HG03520 (cell line): ENCODE measurements around the gene FAM3D.

Experiments
- ATAC-seq: cut with Tn5 transposase; IDR thresholded peaks from one replicate; pipeline ENCODE4 v1.9.1; 2021; ENCODE audit warnings: mild to moderate bottlenecking, moderate library complexity; ENCODE audit not compliant: unreplicated experiment

FAM3D gene

DNA sequence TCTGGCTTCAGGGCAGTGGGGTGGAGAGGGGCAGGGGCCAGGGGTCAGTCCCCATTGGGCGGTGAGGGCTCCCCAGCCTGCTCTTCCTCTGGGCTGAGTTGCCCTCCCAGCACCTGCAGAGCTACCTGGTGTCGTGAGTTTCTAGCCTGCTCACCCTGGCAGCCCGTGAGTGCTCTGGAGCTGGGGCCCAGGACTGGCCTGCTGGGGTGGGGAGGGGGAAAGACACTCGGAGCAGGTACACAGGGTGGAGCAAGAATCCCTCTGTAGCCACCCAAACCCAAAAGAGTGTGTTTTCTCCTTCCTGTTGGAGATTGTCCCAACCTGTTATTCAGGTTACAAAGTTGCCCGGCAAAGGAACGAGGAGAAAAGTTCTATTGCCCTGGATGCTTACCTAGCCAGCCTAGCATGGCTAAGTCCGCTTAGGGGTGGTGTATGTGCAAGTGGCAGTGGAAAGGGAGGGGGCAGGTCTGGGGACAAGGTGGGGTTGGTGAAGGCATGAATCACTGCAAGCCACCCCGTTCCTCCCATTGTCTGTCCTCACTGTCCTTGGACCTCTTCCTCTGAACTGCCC is 8.9 kb downstream of the FAM3D start:
- ATAC-seq, result no peak

DNA sequence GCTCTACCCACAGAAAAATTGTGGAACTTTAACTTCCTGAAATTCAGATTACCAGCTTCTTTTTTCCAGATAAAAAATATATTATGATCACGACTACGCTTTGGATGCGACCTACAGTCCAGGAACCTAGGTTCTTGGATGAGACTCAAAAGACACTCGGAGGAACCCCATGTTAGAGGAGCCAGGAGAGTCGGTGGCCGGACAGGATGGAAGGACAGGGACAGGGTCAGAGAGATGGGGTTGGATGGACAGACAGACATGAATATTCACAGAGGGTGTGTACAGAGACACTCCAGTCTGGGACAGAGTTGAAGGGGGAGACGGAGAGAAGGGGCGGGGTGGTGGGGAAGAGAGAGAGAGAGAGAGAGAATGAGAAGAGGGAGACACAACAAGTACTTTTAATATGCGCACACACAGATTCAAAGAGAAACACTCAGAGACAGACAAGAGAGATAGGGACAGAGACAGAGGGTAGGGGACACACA is 9.5 kb downstream of the FAM3D start:
- no peak for ATAC-seq

DNA sequence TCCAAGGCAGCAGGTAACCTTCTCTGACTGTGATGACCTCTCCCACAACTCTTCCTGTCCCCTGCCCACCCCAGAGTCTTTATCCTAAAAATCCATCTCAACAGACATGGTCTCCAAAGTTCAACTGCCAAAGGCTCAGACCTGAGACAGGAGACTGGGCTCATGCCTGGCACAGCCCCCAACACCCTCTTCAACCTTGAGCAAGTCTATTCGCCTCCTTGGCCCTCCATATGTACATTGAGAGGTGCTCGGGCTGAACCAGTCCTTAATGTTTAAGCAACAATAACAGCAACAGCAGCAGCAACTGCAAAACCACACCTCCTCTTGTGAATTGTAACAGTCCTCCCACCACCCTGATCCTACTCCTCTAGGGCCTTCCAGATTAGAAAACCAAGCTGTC is 9.9 kb downstream of the FAM3D start:
- no peak for ATAC-seq

DNA sequence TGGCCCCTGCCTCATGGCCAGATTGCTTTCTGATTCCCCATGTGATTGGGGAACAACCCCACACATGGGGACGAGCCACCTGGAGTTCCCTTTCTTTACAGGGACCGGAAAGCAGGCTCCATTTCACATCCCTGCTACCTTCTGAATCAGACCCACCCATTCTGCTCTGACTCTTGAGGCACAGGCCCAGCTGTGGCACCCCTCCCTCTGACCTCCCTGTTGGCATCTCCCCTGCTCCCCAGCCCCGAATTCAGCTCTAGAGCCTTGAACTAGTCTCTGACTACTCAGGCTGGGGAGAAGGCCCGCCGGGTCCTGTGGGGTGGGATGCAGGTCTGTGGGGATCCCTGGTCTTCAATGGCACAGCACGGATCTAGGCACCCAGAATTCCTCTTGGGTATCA is 12.1 kb downstream of the FAM3D start:
- ATAC-seq, result no peak

DNA sequence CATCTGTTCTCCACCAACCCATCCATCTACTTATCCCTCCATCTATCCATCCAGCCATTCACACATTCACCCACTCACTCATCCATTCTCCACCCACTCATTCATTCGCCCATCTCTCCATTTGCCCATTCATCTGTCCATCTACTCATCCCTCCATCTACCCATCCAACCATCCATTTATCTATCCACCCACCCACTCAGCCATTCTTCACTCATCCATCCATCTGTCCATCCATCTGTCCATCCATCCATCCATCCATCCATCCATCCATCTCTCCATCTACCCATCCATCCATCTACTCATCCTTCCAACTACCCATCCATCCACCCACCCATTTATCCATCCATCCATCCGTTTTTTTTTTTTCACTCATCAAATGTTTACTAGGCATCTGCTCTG is 13.9 kb downstream of the FAM3D start:
- no peak for ATAC-seq

DNA sequence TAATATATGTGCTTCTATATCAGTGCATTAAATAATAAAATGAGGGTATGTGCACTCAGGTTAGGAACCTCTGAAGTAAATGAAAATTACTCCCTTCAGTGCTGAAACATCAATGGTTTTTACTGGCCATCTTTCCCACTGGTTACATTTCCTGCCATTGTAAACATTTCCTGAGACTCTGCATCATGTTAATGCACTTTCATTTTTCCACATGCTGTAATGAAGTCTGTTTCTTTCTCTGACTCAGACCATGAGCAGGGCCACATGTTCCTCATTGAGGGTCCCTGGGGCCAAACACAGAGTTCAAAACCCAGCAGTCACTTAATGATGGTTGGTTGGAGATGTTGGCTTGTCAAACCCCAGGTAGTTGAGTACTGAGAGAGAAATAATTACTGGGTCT is 15.3 kb downstream of the FAM3D start:
- ATAC-seq, result no peak

DNA sequence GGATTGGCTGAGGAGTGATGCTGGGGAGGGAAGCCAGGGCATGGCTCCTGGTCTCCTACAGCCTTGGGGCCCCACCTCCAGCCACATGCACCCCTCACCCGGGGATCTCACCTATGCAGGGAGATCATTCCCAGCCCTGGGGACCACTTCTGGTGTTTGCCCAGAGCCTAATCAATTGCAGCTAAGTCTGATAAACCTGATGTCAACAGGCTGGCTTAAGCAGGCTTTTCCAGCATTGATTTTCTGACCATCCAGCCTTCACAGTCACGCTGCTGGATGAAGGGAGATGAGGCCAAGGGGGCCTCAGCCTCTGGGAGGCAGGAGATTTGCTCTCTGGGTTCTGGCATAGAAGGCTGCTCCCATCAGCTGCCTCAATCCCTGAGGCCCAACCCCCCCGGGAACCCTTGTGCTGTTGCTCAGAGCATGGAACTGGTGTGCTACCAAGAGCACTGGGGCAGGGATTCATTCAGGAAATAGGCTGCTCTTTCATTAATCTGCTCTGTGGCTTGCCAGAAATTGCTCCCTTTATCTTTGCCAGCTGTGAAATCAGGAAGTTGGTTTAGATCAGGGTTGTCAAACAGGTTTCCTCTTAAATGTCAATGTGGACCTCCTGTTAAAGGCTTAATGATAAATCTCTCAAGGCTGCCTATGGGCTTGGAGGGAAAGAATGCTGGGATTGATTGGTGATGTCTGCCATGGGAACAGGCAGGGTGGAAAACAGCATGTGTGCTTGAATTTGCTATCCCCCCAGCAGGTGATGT is 19.0 kb downstream of the FAM3D start:
- no peak for ATAC-seq

DNA sequence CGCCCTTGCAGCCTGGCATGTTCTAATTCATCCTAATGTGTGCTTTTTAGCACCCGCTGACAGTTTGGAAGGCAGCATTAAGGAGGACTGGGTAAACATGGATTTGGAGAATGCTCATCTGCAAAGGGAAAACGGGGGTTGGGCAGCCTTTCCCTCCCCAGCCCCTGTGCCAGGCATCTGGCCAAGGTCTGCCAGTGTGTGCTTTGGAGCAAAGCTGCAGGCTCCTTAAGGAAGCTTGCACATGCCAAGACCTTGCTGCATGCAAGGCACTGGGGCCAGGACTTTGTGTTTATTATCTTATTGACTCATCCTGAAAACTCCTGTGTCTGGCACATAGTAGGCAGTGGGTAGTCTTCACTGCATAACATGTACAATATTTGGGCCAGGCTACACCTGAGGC is 20.1 kb downstream of the FAM3D start:
- no peak for ATAC-seq

DNA sequence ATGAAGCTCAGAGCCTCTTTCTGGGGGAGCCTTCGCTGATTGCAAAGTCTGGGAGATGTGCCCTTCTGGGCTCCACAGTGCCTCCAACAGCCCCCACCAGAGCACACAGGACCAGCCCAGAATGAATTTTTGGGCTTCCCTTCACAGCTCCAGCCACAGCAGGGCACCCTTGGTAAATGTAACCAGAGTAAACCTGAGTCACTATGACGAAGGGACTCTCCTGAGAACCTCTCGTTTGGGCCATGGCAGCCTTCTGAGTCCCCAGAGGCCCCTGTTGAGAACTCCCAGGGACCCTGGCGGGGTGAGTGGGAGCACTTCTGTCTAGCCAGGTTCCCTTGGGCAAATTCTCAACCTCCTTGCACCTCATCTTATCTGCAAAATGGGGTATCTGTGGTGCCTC is 20.8 kb downstream of the FAM3D start:
- no peak for ATAC-seq

DNA sequence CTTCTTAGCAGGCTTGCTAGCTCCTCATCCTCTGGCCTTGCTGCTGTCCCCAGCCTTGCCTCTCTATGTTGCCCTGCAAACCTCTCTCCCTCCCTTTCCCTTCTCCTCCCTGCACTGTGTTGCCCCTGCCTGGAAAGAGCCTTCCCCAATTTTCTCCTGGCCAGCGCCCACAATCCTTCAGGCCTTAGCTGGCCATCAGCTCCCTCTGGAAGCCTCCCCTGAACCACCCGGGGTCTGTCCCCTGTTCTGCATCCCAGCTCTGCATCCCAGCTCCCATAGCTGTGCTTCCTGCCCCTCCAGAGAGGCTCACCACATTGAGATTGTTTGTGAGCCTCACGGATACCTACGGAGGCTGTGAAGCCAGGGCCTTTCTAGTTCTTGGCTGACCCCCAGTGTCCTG is 23.7 kb downstream of the FAM3D start:
- ATAC-seq, result no peak

DNA sequence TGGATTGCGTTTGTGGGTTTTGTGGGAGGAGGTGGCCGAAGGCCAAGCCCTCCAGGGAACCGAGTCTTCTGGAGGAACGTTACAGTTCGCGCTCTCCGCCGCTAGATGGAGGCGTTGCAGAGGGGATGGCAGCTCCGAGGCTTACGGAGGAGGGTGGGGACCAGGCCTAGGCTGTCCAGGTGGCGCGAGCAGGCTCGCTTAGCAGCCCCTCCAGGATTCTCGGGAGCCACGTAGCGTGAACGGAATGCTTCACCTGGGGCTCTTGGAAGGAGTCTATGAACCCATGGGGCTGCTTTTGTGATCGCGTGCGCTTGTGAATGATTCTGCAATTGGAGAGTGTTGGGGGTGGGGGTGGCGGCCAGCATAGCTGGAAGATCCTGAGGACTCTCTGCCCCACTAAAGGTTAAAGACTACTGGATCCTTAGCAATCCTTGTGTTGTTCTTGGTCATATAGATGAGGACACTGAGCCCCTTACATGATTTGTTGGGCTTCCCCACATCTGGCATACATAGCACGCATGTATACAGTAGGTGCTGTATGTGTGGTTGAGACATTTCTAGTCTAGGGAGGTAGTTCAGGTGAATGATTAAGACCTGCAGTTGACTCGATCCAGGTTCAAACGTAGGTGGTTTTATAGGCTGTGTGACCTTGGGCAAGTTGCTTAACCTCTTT is 25.7 kb downstream of the FAM3D start:
- peak; percentile 82 for ATAC-seq

DNA sequence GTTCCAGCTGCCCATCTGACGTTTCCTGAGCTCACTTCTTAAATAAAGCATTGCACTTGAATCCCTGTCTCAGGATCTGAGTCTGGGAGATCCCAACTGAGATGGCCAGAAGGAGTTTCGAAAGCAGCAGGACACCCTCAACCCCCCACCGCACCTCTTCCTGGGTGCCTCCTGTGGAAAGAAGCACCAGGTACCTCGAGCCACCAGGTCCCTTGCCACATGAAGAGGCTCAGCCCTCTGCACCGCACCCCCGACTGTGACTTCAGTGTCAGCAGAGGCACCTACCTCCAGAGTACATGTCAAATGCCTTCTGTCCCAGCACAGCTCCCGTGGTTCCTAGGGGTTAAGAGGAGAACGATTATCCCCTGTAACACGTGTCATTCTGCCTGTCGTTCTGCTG is 26.7 kb downstream of the FAM3D start:
- no peak for ATAC-seq

DNA sequence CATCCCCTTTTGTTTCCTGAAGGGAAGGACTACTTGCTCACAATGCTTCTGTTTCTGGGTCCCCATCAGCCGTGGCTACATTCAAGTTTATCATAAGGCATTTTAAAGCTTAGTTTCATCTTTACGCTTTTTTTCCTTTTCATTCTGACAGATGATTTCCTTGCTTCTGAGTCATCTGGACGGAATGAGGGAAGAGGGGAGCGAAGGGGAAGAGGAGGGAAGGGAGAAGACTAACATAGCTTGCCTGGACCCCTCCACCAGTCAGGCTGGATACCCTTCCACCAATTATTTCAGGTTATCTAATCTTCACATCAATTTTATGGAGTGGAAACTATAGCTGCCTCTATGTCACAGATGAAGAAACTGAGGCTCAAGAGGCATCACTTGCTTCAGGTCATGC is 27.6 kb downstream of the FAM3D start:
- no peak for ATAC-seq

DNA sequence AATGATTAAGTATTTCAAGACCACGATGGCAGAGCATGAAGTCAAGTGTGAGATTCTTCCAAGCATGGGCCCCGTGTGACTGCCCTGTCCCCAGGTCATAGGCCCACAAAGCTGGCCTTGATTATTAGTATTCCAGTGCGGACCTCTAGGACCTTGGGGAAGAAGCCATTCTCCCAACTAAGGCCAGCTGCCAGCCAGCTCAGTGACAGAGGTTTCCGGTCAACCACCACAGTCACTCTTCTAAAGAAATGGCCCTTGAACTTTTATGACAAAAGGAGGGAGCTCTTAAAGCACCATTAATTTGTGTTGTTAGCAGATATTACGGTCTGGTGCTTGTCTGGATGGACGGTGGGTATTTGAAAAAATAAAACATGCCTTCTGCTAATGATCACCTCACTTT is 28.0 kb downstream of the FAM3D start:
- no peak for ATAC-seq

DNA sequence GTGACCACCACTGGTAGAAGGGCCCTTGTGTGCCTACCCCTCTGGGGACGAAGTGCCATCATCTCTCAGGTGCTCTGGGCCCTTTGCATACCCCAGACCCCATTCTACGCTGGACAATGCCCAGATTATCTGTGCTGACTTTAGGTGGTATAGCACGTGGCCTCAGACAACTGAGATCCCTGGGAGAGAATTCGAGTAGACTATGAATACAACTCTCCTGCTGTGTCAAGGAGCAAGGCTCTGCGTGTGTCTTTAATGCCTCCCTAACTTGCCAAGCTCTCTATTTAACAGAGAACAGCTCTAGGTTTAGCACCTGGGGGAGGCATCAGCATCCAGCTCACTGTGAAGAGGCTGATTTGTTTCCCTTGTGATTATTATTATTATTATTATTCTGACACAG is 29.1 kb downstream of the FAM3D start:
- no peak for ATAC-seq

DNA sequence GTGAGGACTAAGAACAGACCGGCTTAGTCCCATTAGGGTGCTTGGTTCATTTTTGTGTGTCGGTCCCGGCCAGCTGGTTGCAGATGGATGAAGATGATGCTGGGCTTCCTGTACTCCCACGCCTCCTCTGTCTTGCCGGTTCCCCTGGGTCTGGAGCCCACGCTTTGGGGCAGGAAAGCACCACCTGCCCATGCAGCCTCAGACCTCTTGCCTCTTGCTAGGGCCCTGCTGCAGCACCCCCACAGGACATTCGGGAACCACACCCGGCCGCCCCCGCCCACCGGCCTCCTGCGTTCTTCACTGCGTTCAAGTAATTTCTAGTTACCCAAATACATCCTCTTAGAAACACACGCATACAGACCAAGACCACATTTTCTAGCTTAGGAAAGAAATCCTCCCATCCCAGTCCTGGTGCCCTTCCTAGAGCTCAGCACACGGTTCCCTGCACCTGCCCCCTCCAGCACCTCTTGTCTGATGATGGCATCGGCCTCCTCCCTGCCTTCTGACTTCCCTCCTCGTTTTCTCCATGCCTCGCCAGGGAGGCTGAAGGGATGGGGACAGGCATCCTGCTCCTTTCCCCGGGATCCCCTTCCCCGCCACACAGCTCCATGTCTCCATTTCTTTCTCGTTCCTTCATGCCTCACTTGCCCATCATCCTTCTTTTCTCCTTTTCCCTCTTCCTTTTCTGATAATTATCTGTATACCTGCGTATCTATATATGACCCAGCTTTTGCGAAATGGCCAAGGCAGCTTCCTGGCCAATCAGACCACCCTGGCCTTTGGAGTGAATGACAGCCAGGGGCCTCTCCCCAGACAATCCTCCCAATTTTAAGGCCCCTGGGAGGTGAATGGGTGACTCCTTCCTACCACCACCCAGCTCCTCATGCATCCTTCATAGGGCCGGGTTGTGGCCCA is 30.9 kb downstream of the FAM3D start:
- peak; percentile 73 for ATAC-seq

DNA sequence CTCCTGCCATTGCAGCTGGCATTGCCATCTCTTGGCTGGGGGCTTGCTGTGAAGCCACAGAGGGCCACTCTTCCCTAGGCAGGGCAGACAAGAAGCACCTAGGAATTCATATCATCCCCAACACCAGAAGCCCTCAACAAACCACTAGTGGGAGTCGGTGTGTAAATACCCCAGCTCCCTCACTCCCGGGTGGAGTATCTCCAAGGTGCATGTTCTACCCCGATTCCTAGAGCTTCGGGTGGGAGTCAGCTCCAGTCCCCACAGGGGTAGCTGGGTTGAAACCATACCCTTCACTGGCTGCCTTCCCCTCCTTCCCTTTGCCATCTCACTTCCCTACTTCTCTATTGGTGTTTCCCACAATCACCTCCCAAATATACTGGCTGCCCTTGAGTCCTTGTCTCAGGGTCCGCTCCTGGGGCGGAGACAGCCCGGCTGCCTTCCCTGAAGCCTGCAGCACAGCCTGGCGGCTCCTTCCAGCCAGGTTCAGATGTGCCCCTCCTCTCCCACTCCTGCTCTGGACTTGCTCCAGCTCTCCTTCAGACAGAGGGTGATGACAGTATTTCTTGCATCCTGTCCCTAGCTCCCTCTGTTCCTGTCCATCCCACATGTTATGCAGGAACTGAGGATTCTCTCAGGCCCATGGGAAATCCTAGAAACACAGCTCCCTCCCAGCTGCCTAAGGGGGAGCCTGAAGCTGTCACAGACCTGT is 33.3 kb downstream of the FAM3D start:
- ATAC-seq, result no peak

DNA sequence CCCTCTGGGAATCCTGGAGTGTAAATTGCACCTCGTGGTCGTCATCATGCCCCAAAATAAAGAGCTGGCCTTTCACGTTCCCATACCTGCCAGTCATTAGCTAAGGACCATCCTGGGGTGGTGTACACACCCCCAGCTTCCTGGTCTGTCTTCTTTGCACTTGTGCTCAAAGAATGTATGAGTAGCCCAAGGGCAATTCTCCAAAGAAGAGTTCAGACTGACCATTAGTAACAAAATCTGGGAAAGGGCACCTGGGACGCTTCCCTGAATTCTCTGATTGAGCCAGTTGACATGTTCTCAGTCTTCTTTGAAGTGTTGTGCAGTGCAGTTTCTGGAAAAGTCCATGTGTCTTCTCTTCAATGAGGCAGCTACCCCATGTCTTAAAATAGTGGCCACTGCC is 34.8 kb downstream of the FAM3D start:
- no peak for ATAC-seq

DNA sequence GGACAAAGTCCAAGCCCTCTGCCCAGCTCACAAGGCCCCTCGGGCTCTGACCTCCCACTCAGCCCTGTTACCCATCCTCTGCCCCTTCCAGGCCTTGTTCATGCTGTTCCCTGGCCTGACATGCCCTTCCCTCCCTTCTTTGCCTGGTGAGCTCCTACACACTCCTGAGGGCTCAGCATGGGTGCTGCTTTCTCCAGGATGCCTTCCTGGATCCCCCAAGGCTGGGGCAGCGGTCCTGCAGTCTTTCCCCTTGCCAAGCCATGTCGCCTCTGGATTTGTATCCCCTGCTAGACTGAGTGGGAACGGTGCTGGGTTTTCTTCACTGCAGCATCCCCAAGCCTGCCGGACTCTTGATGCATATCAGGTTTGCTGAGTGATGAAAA is 35.9 kb downstream of the FAM3D start:
- ATAC-seq, result no peak

DNA sequence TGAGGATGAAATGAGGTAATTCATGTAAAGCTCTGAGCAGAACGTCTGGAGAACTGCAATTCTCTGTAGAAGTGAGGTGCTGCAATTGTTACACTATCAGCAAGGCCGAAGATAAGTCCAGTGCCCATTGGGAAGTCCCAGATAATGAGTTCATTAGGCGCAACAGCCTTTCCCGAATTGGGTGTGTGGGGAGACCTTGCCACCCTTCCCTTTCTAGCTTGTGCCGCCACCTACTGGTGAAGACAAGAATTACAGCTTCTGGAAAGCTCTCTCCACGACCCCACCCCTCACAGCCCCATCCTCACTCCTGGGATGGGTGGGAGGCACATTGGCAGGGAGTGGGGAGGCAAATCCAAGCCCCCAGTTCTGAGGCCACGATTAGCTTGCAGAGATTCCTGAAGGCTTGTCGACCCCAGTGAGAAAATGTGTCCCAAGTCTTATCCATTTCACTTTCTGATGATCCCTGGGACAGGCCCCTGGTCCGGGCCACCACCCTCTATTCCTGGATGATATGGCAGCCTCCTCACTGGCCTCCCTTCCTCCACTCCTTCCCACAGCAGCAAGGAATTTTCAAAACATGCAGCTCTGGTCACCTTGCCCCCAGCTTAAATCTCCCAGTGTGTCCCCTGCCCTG is 36.4 kb downstream of the FAM3D start:
- no peak for ATAC-seq
